Measurements from ENCODE around the gene FAT4.
A peak's percentile ranks its signal among the peaks of the same experiment; 100 is the strongest.

Gene FAT4

GRCh38 chr4:125314676-125315575 lies at the start of gene FAT4:
FAT4 (plus strand) TSS chr4:125314955; CDS start chr4:125316412, 1,457 bp downstream.
- H3K4me3 ChIP-seq (ENCODE audit: low read depth, low read length), result peak within 1 kb of the TSS; percentile 81
- ChIA-PET CTCF (interaction anchor here (0.5 to 1.7 kb wide), 7 partner anchors 119 to 663 kb away, joined by 3 to 4 read pairs (median 3); no protein-coding TSS in a partner anchor), POLR2A (interaction anchor here (0.7 to 1.6 kb wide), 6 partner anchors 9 to 598 kb away, joined by 3 to 7 read pairs (median 3); no protein-coding TSS in a partner anchor)
- H3K36me3 ChIP-seq (ENCODE audit: control insufficient read depth in 2 of 2, insufficient read depth in 1 of 2, low read length in 2 of 2), result peaks cover 0 to 17% of the 10 kb centered on the region in 2 experiments; a peak in 1 of 3 replicates
- H3K27ac ChIP-seq (ENCODE audit: extremely low read depth, low read depth, low read length), result peak within 1 kb of the TSS; percentile 87
- H3K4me1 ChIP-seq (ENCODE audit: control insufficient read depth, insufficient read depth, low read length), result peaks cover 6% of the 10 kb centered on the region; the same call in 1 of the 2 replicates
- H3K9me3 ChIP-seq (ENCODE audit: control insufficient read depth, insufficient read depth, low read depth, low read length), result no peaks in the 10 kb centered on the region
- TF ChIP-seq SP7 (tag by site-specific recombination; IDR thresholded peaks at IDR 0.05) (peak; percentile 84), KLF9 (tag by site-specific recombination; IDR thresholded peaks at IDR 0.05; ENCODE audit: low read depth) (peak; percentile 74), ZNF610 (tag by site-specific recombination; IDR thresholded peaks at IDR 0.05; ENCODE audit: borderline replicate concordance) (0 out of 2 replicates have a peak, but pooled peaks have one; percentile 38), ZFP69B (tag by site-specific recombination; IDR thresholded peaks at IDR 0.05) (peak; percentile 87), ZNF324 (tag by site-specific recombination; IDR thresholded peaks at IDR 0.05) (peak; percentile 91; the same call in 1 of the 2 replicates), ZNF707 (tag by site-specific recombination; IDR thresholded peaks at IDR 0.05) (no peak), ZBTB48 (tag by site-specific recombination; IDR thresholded peaks at IDR 0.05) (peak; percentile 99), REPIN1 (tag by site-specific recombination; IDR thresholded peaks at IDR 0.05; ENCODE audit: low read depth) (0 out of 2 replicates have a peak, but pooled peaks have one; percentile 62), ZSCAN4 (tag by site-specific recombination; IDR thresholded peaks at IDR 0.05) (peak; percentile 98), TRIM28 (IDR thresholded peaks at IDR 0.05; ENCODE audit: borderline replicate concordance, low read length) (no peak), ZNF214 (tag by site-specific recombination; IDR thresholded peaks at IDR 0.05; ENCODE audit: borderline replicate concordance) (no peak), WT1 (tag by site-specific recombination; IDR thresholded peaks at IDR 0.05) (peak; percentile 49), ZNF529 (tag by site-specific recombination; IDR thresholded peaks at IDR 0.05; ENCODE audit: insufficient replicate concordance) (no peak), ZNF629 (tag by site-specific recombination; IDR thresholded peaks at IDR 0.05) (peak; percentile 74), ZNF513 (tag by site-specific recombination; IDR thresholded peaks at IDR 0.05) (no peak), ZNF785 (tag by site-specific recombination; IDR thresholded peaks at IDR 0.05) (peak; percentile 85; the same call in 1 of the 2 replicates), ZNF473 (tag by site-specific recombination; IDR thresholded peaks at IDR 0.05) (no peak), ZNF843 (tag by site-specific recombination; IDR thresholded peaks at IDR 0.05) (peak; percentile 85), TSHZ1 (tag by site-specific recombination; IDR thresholded peaks at IDR 0.05; ENCODE audit: borderline replicate concordance) (0 out of 2 replicates have a peak, but pooled peaks have one; percentile 46), ZNF670 (tag by site-specific recombination; IDR thresholded peaks at IDR 0.05; ENCODE audit: low read depth) (no peak), BCL11A (tag by site-specific recombination; IDR thresholded peaks at IDR 0.05; ENCODE audit: low read depth) (peak; percentile 84), ZNF639 (tag by site-specific recombination; IDR thresholded peaks at IDR 0.05) (peak; percentile 76; the same call in 1 of the 2 replicates), ZNF501 (tag by site-specific recombination; IDR thresholded peaks at IDR 0.05) (peak; percentile 97), ZNF561 (tag by site-specific recombination; IDR thresholded peaks at IDR 0.05; ENCODE audit: borderline replicate concordance) (0 out of 2 replicates have a peak, but pooled peaks have one; percentile 22), ZNF404 (tag by site-specific recombination; IDR thresholded peaks at IDR 0.05) (no peak), PRDM6 (tag by site-specific recombination; IDR thresholded peaks at IDR 0.05) (no peak), ZNF433 (tag by site-specific recombination; IDR thresholded peaks at IDR 0.05; ENCODE audit: low read depth) (no peak), ZBTB7A (tag by site-specific recombination; IDR thresholded peaks at IDR 0.05; ENCODE audit: low read depth) (peak; percentile 86)

Data from HEK293 (cell line).